Fibroblast of mammary gland (primary cell): Measurements from ENCODE around the gene SNED1.
A peak's percentile ranks its signal among the peaks of the same experiment; 100 is the strongest.
"Not testable (repeated sequence)": the region's sequence is repeated elsewhere in the genome, so short reads cannot be mapped to it uniquely, and the experiment has no call there.

Experiments
- DNase-seq: peaks from one replicate; pipeline ENCODE4 v3.0.0-alpha.2; 2010; ENCODE audit warnings: low read depth
- H3K4me3 ChIP-seq: 2 replicates; pipeline ENCODE4 v1.5.1; 2011; ENCODE audit warnings: low read depth, mild to moderate bottlenecking, low read length, moderate library complexity; ENCODE audit not compliant: control insufficient read depth
- CTCF ChIP-seq: conservative IDR thresholded peaks from 2 replicates; pipeline ENCODE4 v1.5.1; 2011; ENCODE audit warnings: low read depth, low read length, inconsistent platforms; ENCODE audit not compliant: control insufficient read depth, insufficient read depth

The SNED1 gene

DNA sequence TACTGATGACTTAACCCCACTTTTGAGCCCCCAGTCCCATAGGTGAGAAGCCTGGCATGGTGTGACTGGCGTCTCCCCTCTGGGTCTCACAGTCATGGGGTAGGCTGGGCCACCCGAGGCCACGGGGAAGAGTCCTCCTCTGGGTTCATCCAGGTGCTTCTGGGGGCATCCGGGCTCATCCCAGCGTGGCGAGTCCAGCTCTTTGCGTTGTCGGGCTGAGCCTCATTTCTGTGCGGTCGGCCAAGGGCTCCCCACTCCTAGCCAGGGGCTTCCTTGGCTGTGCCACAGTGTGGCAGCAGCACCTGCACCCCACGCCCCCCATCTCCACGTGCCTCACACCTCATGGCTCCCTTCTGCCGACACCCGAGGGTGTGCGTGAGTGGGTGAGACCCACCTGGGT is 27.6 kb upstream of the SNED1 start:
- TF ChIP-seq CTCF, result no peak
- H3K4me3 ChIP-seq, result no peak overlapping the region
- DNase-seq, result no peak

GRCh38 chr2:240972201-240972600 is 26.2 kb upstream of the SNED1 start:
- no peak for DNase-seq
- H3K4me3 ChIP-seq, result no peak overlapping the region
- TF ChIP-seq CTCF, result no peak

DNA sequence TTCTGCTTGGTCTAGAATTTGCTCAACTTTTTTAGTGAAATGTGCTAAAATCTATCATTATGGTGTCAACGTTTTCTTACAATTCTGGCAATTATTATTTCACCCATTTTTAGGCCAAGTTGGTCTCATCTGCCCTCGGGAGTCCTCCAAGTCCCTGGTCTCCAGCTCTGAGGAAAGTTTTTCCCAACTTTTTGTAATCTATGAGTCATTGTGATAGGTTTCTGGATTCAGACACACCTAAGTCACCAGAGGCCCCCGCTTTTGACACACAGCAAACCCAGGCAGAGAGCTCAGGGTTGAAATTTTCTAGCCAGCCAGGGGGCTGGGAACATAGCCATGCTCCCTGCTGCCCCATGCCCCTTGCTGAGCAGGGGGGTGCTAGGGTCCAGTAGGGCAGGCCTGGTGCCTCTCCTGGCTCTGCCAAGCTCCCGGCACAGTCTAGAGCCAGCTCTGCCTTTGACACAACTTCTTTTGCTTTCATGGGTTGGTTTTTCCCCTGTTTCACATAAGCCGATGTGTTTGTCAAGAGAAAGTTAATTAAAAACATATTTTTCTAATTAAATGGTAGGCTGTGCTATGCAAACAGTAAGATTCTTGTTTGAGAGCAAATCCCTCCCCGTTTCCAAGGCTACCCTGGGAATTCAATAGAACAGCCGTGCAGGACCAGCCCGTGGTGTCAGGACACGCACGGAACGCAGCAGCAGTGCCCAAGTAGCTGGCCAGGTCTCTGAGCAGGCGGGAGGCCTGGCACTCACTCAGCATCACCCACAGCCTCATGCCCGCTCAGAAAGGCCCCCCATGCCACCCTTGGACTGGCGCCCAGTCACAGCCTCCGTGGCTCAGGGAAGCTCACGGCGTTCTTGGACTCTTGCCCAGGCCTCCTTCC is 25.5 kb upstream of the SNED1 start:
- no peak overlapping the region for H3K4me3 ChIP-seq
- DNase-seq, result peak; percentile 75
- no peak for TF ChIP-seq CTCF

GRCh38 chr2:240974771-240975572 is 23.4 kb upstream of the SNED1 start:
- H3K4me3 ChIP-seq, result no peak overlapping the region
- peak; percentile 65 for DNase-seq
- TF ChIP-seq CTCF, result no peak

GRCh38 chr2:240975903-240976302 is 22.5 kb upstream of the SNED1 start:
- H3K4me3 ChIP-seq, DNase-seq: not testable (repeated sequence)

- TF ChIP-seq CTCF, result no peak
- peak; percentile 69 for DNase-seq
Observed at GRCh38 chr2:240981280-240981679, 17.1 kb upstream of the SNED1 start.

GRCh38 chr2:240981871-240982800 is 16.3 kb upstream of the SNED1 start:
- TF ChIP-seq CTCF, result no peak
- no peak overlapping the region for H3K4me3 ChIP-seq
- no peak for DNase-seq

More at GRCh38 chr2:240981280-240981679, 17.1 kb upstream of the SNED1 start:
- H3K4me3 ChIP-seq, result no peak overlapping the region
